Gastrocnemius medialis (tissue), 4 donors: ENCODE measurements around the gene ZNF526.
"Not testable (repeated sequence)": the region's sequence is repeated elsewhere in the genome, so short reads cannot be mapped to it uniquely, and the experiment has no call there.

ENCODE experiments used
- POLR2A ChIP-seq, 2 donors: fragments of 450-650 bp; IDR thresholded peaks; one replicate each; pipeline ENCODE4 v1.6.1; 2017; ENCODE audit warnings: antibody characterized with exemption in 2 of 2, mild to moderate bottlenecking in 2 of 2, moderate library complexity in 2 of 2
- TF ChIP-seq, protein P1 (sequence below), 5 experiments: fragments of 450-650 bp in 3 of 5; fragments of 200-600 bp in 2 of 5; sonication (generic) in 2 of 5; IDR thresholded peaks in 4 of 5; conservative IDR thresholded peaks in 1 of 5; 1 replicate in 4 of 5; 2 replicates in 1 of 5; pipeline ENCODE4 v1.5.1; 2016 to 2019; ENCODE audit warnings: antibody characterized with exemption in 5 of 5, mild to moderate bottlenecking in 3 of 5, moderate library complexity in 3 of 5

DNA sequence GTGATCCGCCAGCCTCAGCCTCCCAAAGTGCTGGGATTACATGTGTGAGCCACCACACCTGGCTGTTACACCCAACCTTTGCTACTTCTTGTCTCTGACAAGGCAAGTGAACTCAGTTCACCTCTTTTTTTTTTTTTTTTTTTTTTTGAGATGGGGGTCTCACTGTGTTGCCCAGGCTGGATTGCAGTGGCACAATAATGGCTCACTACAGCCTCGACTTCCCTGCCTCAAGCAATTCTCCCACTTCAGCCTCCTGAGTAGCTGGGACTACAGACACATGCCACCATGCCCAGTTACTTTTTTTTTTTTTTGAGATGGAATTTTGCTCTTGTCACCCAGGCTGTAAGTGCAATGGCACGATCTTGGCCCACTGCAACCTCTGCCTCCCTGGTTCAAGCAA lies 37.7 kb downstream of the ZNF526 start:
- TF ChIP-seq, protein P1, sequence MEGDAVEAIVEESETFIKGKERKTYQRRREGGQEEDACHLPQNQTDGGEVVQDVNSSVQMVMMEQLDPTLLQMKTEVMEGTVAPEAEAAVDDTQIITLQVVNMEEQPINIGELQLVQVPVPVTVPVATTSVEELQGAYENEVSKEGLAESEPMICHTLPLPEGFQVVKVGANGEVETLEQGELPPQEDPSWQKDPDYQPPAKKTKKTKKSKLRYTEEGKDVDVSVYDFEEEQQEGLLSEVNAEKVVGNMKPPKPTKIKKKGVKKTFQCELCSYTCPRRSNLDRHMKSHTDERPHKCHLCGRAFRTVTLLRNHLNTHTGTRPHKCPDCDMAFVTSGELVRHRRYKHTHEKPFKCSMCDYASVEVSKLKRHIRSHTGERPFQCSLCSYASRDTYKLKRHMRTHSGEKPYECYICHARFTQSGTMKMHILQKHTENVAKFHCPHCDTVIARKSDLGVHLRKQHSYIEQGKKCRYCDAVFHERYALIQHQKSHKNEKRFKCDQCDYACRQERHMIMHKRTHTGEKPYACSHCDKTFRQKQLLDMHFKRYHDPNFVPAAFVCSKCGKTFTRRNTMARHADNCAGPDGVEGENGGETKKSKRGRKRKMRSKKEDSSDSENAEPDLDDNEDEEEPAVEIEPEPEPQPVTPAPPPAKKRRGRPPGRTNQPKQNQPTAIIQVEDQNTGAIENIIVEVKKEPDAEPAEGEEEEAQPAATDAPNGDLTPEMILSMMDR (IDR thresholded peaks at IDR 0.05 in 4 of 5, conservative IDR thresholded peaks at IDR 0.05 in 1 of 5): not testable (repeated sequence)
- not testable (repeated sequence) for TF ChIP-seq POLR2A (IDR thresholded peaks at IDR 0.05)
